H1 (cell line): Measurements from ENCODE around the gene KRTAP10-3. TPM values are rescaled to one million over a fixed set of nuclear protein-coding genes. Genes with fewer than 3 reads are reported as not detected.

Experiments used
- RBBP5 ChIP-seq: IDR thresholded peaks from 2 replicates; pipeline ENCODE4 v1.7.1; 2012; ENCODE audit warnings: low read depth, mild to moderate bottlenecking, inconsistent platforms, low read length, moderate library complexity, borderline replicate concordance
- polyA plus RNA-seq, 7 experiments: library from polyadenylated mRNA; depleted of rRNA in 3 of 7; stranded (reverse) in 5 of 7; unstranded in 2 of 7; fragments of >200 nt in 5 of 7; fragments of 200-250 nt in 2 of 7; gene quantifications; 1 replicate in 5 of 7; 2 replicates in 1 of 7; 4 replicates in 1 of 7; pipeline versions ENCODE4 v1.2.1 to v1.2.3, GENCODE V29; 2011 to 2013; ENCODE audit warnings: missing spikeins in 2 of 7, mixed read lengths in 2 of 7
- total RNA-seq: library from RNA; stranded (reverse); fragmentation: NEBNext Ultra II Directional; extraction: Animal tissue kit (Norgen Biotek cat#: 25700); gene quantifications from 2 replicates; pipeline ENCODE4 v1.2.1, GENCODE V29; 2021

Gene KRTAP10-3
- total and polyA plus RNA-seq, 2 of the 8 experiments (the other 6 are each of a cell fraction or from before 2014, with no cell fraction given): not detected

GRCh38 chr21:44571844-44572782 lies 13.5 kb upstream of the KRTAP10-3 start (continued):
- TF ChIP-seq RBBP5: no peak
